ENCODE data around the gene RTKN. TPM values are rescaled to one million over a fixed set of nuclear protein-coding genes. Genes with fewer than 3 reads are reported as not detected.
A peak's percentile ranks its signal among the peaks of the same experiment; 100 is the strongest.

Gene RTKN
- total RNA-seq, 1 donor: 14.1 TPM

- Histone ChIP-seq H4K20me1 (ENCODE audit: insufficient read depth, low read length) (no peaks in the 10 kb centered on the region), H3K27ac (ENCODE audit: low read depth, low read length) (no peak overlapping the region), H3K79me2 (ENCODE audit: insufficient read depth, low read length) (no peaks in the 10 kb centered on the region), H3K4me2 (ENCODE audit: insufficient read depth, low read length) (no peak overlapping the region), H3K4me3 (ENCODE audit: insufficient read depth, low read length) (no peak overlapping the region), H3K4me1 (ENCODE audit: insufficient read depth, low read length) (peaks cover 15% of the 10 kb centered on the region), H2AFZ (ENCODE audit: low read length) (no peak overlapping the region), H3K27me3 (ENCODE audit: insufficient read depth, low read length) (no peaks in the 10 kb centered on the region), H3K36me3 (ENCODE audit: insufficient read depth, low read length) (no peaks in the 10 kb centered on the region), H3K9me3 (ENCODE audit: low read depth, low read length) (no peaks in the 10 kb centered on the region)
- DNase-seq (ENCODE audit: insufficient read length, low spot score, missing footprints): peak; percentile 77
- no peak for TF ChIP-seq CTCF (IDR thresholded peaks at IDR 0.05; ENCODE audit: extremely low read depth, low read depth, low read length)
Observed at GRCh38 chr2:74413001-74413698, 28.6 kb downstream of the RTKN start.

- Histone ChIP-seq H4K20me1 (ENCODE audit: insufficient read depth, low read length) (no peaks in the 10 kb centered on the region), H3K4me3 (ENCODE audit: insufficient read depth, low read length) (no peak overlapping the region), H3K79me2 (ENCODE audit: insufficient read depth, low read length) (no peaks in the 10 kb centered on the region), H3K9me3 (ENCODE audit: low read depth, low read length) (no peaks in the 10 kb centered on the region), H3K36me3 (ENCODE audit: insufficient read depth, low read length) (no peaks in the 10 kb centered on the region), H3K27ac (ENCODE audit: low read depth, low read length) (no peak overlapping the region), H3K27me3 (ENCODE audit: insufficient read depth, low read length) (no peaks in the 10 kb centered on the region), H3K4me1 (ENCODE audit: insufficient read depth, low read length) (peaks cover 6% of the 10 kb centered on the region), H2AFZ (ENCODE audit: low read length) (no peak overlapping the region), H3K4me2 (ENCODE audit: insufficient read depth, low read length) (no peak overlapping the region)
- DNase-seq (ENCODE audit: insufficient read length, low spot score, missing footprints): peak; percentile 3
- no peak for TF ChIP-seq CTCF (IDR thresholded peaks at IDR 0.05; ENCODE audit: extremely low read depth, low read depth, low read length)
Observed at GRCh38 chr2:74407682-74408081, 34.1 kb downstream of the RTKN start.

- no peaks in the 10 kb centered on the region for H3K79me2 ChIP-seq (ENCODE audit: insufficient read depth, low read length)
- H3K36me3 ChIP-seq (ENCODE audit: insufficient read depth, low read length): no peaks in the 10 kb centered on the region
- no peaks in the 10 kb centered on the region for H4K20me1 ChIP-seq (ENCODE audit: insufficient read depth, low read length)
- no peak overlapping the region for H3K4me3 ChIP-seq (ENCODE audit: insufficient read depth, low read length)
- no peaks in the 10 kb centered on the region for H3K9me3 ChIP-seq (ENCODE audit: low read depth, low read length)
- H2AFZ ChIP-seq (ENCODE audit: low read length): no peak overlapping the region
- no peaks in the 10 kb centered on the region for H3K27me3 ChIP-seq (ENCODE audit: insufficient read depth, low read length)
- no peak overlapping the region for H3K4me2 ChIP-seq (ENCODE audit: insufficient read depth, low read length)
- no peak overlapping the region for H3K27ac ChIP-seq (ENCODE audit: low read depth, low read length)
- no peak for TF ChIP-seq CTCF (IDR thresholded peaks at IDR 0.05; ENCODE audit: extremely low read depth, low read depth, low read length)
- no peak for DNase-seq (ENCODE audit: insufficient read length, low spot score, missing footprints)
- H3K4me1 ChIP-seq (ENCODE audit: insufficient read depth, low read length): peaks cover 6% of the 10 kb centered on the region
Observed at GRCh38 chr2:74406035-74406434, 35.7 kb downstream of the RTKN start.

- Histone ChIP-seq H3K4me2 (ENCODE audit: insufficient read depth, low read length) (no peak overlapping the region), H3K4me1 (ENCODE audit: insufficient read depth, low read length) (peaks cover 3% of the 10 kb centered on the region), H3K79me2 (ENCODE audit: insufficient read depth, low read length) (no peaks in the 10 kb centered on the region), H3K27me3 (ENCODE audit: insufficient read depth, low read length) (no peaks in the 10 kb centered on the region), H3K36me3 (ENCODE audit: insufficient read depth, low read length) (no peaks in the 10 kb centered on the region), H3K9me3 (ENCODE audit: low read depth, low read length) (no peaks in the 10 kb centered on the region), H3K27ac (ENCODE audit: low read depth, low read length) (no peak overlapping the region), H4K20me1 (ENCODE audit: insufficient read depth, low read length) (no peaks in the 10 kb centered on the region), H3K4me3 (ENCODE audit: insufficient read depth, low read length) (no peak overlapping the region), H2AFZ (ENCODE audit: low read length) (no peak overlapping the region)
- no peak for TF ChIP-seq CTCF (IDR thresholded peaks at IDR 0.05; ENCODE audit: extremely low read depth, low read depth, low read length)
- no peak for DNase-seq (ENCODE audit: insufficient read length, low spot score, missing footprints)
Observed at GRCh38 chr2:74401891-74402290, 39.8 kb downstream of the RTKN start.
